ENCODE results near the gene RAMP2.
A peak's percentile ranks its signal among the peaks of the same experiment; 100 is the strongest.

RAMP2 gene

GRCh38 chr17:42744806-42745617 is 16.0 kb upstream of the RAMP2 start, which contains the start of gene EZH1 (continued):
- TF ChIP-seq ZNF76 (tag by site-specific recombination; IDR thresholded peaks at IDR 0.05; ENCODE audit: borderline replicate concordance, low read depth) (no peak), WT1 (tag by site-specific recombination; IDR thresholded peaks at IDR 0.05) (peak; percentile 56; the same call in 1 of the 2 replicates), IKZF3 (tag by site-specific recombination; IDR thresholded peaks at IDR 0.05) (no peak), PATZ1 (tag by site-specific recombination; IDR thresholded peaks at IDR 0.05) (peak; percentile 94), ZBTB8A (tag by site-specific recombination; IDR thresholded peaks at IDR 0.05) (peak; percentile 94), EGR2 (tag by site-specific recombination; IDR thresholded peaks at IDR 0.05; ENCODE audit: low read depth) (0 out of 2 replicates have a peak, but pooled peaks have one; percentile 34), ZNF184 (tag by site-specific recombination; IDR thresholded peaks at IDR 0.05) (no peak), ZNF692 (tag by site-specific recombination; IDR thresholded peaks at IDR 0.05) (peak; percentile 94), ZNF239 (tag by site-specific recombination; IDR thresholded peaks at IDR 0.05) (no peak), ZSCAN18 (tag by site-specific recombination; IDR thresholded peaks at IDR 0.05) (no peak)

- ChIA-PET CTCF (interaction anchor here (0.6 to 3.6 kb wide), 4 partner anchors 13 to 150 kb away, joined by 3 to 30 read pairs (median 6); partner anchors contain the start of gene RAMP2), POLR2A (interaction anchor here (0.6 to 0.8 kb wide), 2 partner anchors 11 to 17 kb away, joined by 3 to 4 read pairs; no protein-coding TSS in a partner anchor)
- peak; percentile 32; the same call in 1 of the 2 replicates for TF ChIP-seq PRDM10 (tag by site-specific recombination; IDR thresholded peaks at IDR 0.05)
- TF ChIP-seq TSHZ1 (tag by site-specific recombination; IDR thresholded peaks at IDR 0.05; ENCODE audit: borderline replicate concordance): no peak
- no peak for TF ChIP-seq SETDB1 (IDR thresholded peaks at IDR 0.05; ENCODE audit: insufficient read length, low read length)
- TF ChIP-seq ZNF596 (tag by site-specific recombination; IDR thresholded peaks at IDR 0.05): no peak
- TF ChIP-seq ZBTB17 (tag by site-specific recombination; IDR thresholded peaks at IDR 0.05): no peak
- Histone ChIP-seq H3K9me3 (ENCODE audit: control insufficient read depth, insufficient read depth, low read depth, low read length) (no peaks in the 10 kb centered on the region), H3K27ac (ENCODE audit: extremely low read depth, low read depth, low read length) (no peak overlapping the region), H3K36me3 (ENCODE audit: control insufficient read depth in 2 of 2, insufficient read depth in 1 of 2, low read length in 2 of 2) (no peaks in the 10 kb centered on the region; a peak in 1 of 3 replicates), H3K4me1 (ENCODE audit: control insufficient read depth, insufficient read depth, low read length) (peaks cover 9% of the 10 kb centered on the region), H3K4me3 (ENCODE audit: low read depth, low read length) (no peak overlapping the region)
These were observed 12.7 kb upstream of the RAMP2 start for GRCh38 chr17:42748202-42748907.

All from HEK293 (cell line).